Panc1 (cell line): ENCODE data around the gene AHRR. TPM values are rescaled to one million over a fixed set of nuclear protein-coding genes. Genes with fewer than 3 reads are reported as not detected.
A peak's percentile ranks its signal among the peaks of the same experiment; 100 is the strongest.

Source experiments
- ATAC-seq: fragments of 200-7000 bp; cut with Tn5 transposase; 2 replicates; pipeline ENCODE4 v1.9.1; 2020; ENCODE audit warnings: mild to moderate bottlenecking, moderate library complexity
- BruUV-seq: library from RNA; stranded (reverse); fragments of 400-500 nt; replicated peaks from 2 replicates; lab custom pipeline; 2021; lab: Mats Ljungman, UMichigan
- CTCF ChIA-PET: fragments of 300-600 bp; sonication (Branson Sonifier 250); formaldehyde crosslinking; loops from one replicate; lab custom pipeline; 2022; ENCODE audit warnings: antibody characterized with exemption; lab: Charles Lee
- POLR2A ChIA-PET: fragments of 300-600 bp; sonication (Branson Sonifier 250); formaldehyde crosslinking; loops from one replicate; lab custom pipeline; 2022; ENCODE audit warnings: antibody characterized with exemption; lab: Charles Lee
- DNase-seq: peaks from one replicate; pipeline ENCODE4 v3.0.0-alpha.2; 2010; ENCODE audit warnings: low read depth, low spot score
- H3K27ac ChIP-seq: 2 replicates; pipeline ENCODE4 v1.5.1; 2011; ENCODE audit warnings: mild to moderate bottlenecking, low read length, inconsistent platforms
- H3K27me3 ChIP-seq: fragments of 200-500 bp; sonication (Bioruptor generic); 2 replicates; pipeline ENCODE4 v1.6.0; 2014; ENCODE audit warnings: low read length, inconsistent platforms; ENCODE audit not compliant: control insufficient read depth, insufficient read depth
- H3K36me3 ChIP-seq: fragments of 200-500 bp; sonication (Bioruptor generic); 2 replicates; pipeline ENCODE4 v1.5.1; 2014; ENCODE audit warnings: inconsistent platforms, mild to moderate bottlenecking, low read length, moderate library complexity; ENCODE audit not compliant: control insufficient read depth, insufficient read depth
- H3K4me1 ChIP-seq: 2 replicates; pipeline ENCODE4 v1.5.1; 2011; ENCODE audit warnings: inconsistent platforms, mild to moderate bottlenecking, low read length, moderate library complexity; ENCODE audit not compliant: control insufficient read depth, insufficient read depth
- H3K4me3 ChIP-seq, 2 experiments: 2 replicates each; pipeline ENCODE4 v1.5.1; 2011 to 2012; ENCODE audit warnings: low read depth in 2 of 2, low read length in 2 of 2, mild to moderate bottlenecking in 2 of 2, inconsistent platforms in 1 of 2, moderate library complexity in 1 of 2
- H3K9me3 ChIP-seq: fragments of 200-500 bp; sonication (Bioruptor generic); 2 replicates; pipeline ENCODE4 v1.5.1; 2014; ENCODE audit warnings: low read depth, mild to moderate bottlenecking, inconsistent platforms, low read length, moderate library complexity; ENCODE audit not compliant: control insufficient read depth, insufficient read depth
- CTCF ChIP-seq: fragments of 450-650 bp; IDR thresholded peaks from 2 replicates; pipeline ENCODE4 v1.5.1; 2017; ENCODE audit warnings: mild to moderate bottlenecking
- POLR2AphosphoS5 ChIP-seq: IDR thresholded peaks from 2 replicates; pipeline ENCODE4 v1.6.1; 2012; ENCODE audit warnings: mild to moderate bottlenecking, low read depth, low read length, moderate library complexity
- REST ChIP-seq, 2 experiments: IDR thresholded peaks; 2 replicates each; pipeline ENCODE4 v1.6.1; 2011 to 2012; ENCODE audit warnings: low read depth in 2 of 2, control low read depth in 1 of 2, low read length in 1 of 2, mild to moderate bottlenecking in 1 of 2, moderate library complexity in 1 of 2; ENCODE audit not compliant: insufficient read depth in 1 of 2
- SIN3A ChIP-seq: IDR thresholded peaks from 2 replicates; pipeline ENCODE4 v1.6.1; 2012; ENCODE audit warnings: low read depth, mild to moderate bottlenecking, low read length, moderate library complexity, borderline replicate concordance; ENCODE audit not compliant: insufficient read depth
- TCF7L2 ChIP-seq: IDR thresholded peaks from 2 replicates; pipeline ENCODE4 v1.6.1; 2011; ENCODE audit warnings: mild to moderate bottlenecking, low read depth, low read length, inconsistent platforms
- in situ Hi-C: cut with HindIII; loops from 2 replicates; pipeline ENCODE4 v1.10.0; 2016; ENCODE audit warnings: low sequenced_read_pairs, low pct_unique_long_range_greater_than_20kb
- intact Hi-C: fragments of 100-400 bp; cut with micrococcal nuclease; formaldehyde crosslinking; loops from one replicate; pipeline ENCODE4 v1.10.0; 2022; ENCODE audit not compliant: unreplicated experiment
- total RNA-seq: library from RNA; stranded (reverse); gene quantifications from one replicate; pipeline ENCODE4 v1.2.1, GENCODE V29; 2021; ENCODE audit not compliant: unreplicated experiment

Gene AHRR
- total RNA-seq, 1 experiment from 2014 or later = 23.6 TPM

GRCh38 chr5:372996-373709, 51.6 kb downstream of the AHRR start:
- no peaks in the 10 kb centered on the region for H3K36me3 ChIP-seq
- ChIA-PET POLR2A (no interaction called here), CTCF (no interaction called here)
- TF ChIP-seq REST (IDR thresholded peaks at IDR 0.05; ENCODE audit: insufficient read depth in 1 of 2, low read depth in 2 of 2, low read length in 1 of 2) = no peak
- in situ Hi-C loops (no loop called here), intact Hi-C loops (no loop called here)
- H3K9me3 ChIP-seq = no peaks in the 10 kb centered on the region
- H3K27ac ChIP-seq = no peak overlapping the region
- no peaks in the 10 kb centered on the region for H3K27me3 ChIP-seq
- no peaks in the 10 kb centered on the region; the same call in 1 of the 2 replicates for H3K4me1 ChIP-seq
- H3K4me3 ChIP-seq = no peak overlapping the region
- ATAC-seq (peak; percentile 20; the same call in 1 of the 2 replicates), DNase-seq (no peak)
- no TSS peak for BruUV-seq

- TF ChIP-seq CTCF = no peak
- TF ChIP-seq SIN3A = no peak
- TF ChIP-seq REST (IDR thresholded peaks at IDR 0.05; ENCODE audit: insufficient read depth in 1 of 2, low read depth in 2 of 2, low read length in 1 of 2) = no peak
- TF ChIP-seq POLR2AphosphoS5 = no peak
- TF ChIP-seq TCF7L2 = no peak
- POLR2A ChIA-PET = no interaction called here
- no TSS peak for BruUV-seq
Measured at GRCh38 chr5:373710-374602, 52.4 kb downstream of the AHRR start.

More at GRCh38 chr5:373710-374602, 52.4 kb downstream of the AHRR start:
- CTCF ChIA-PET = no interaction called here
- ATAC-seq (no peak), DNase-seq (no peak)
- Histone ChIP-seq H3K4me1 (no peaks in the 10 kb centered on the region; the same call in 1 of the 2 replicates), H3K36me3 (no peaks in the 10 kb centered on the region), H3K27ac (no peak overlapping the region), H3K4me3 (no peak overlapping the region; a peak in 1 of 4 replicates), H3K27me3 (no peaks in the 10 kb centered on the region), H3K9me3 (no peaks in the 10 kb centered on the region)
- in situ Hi-C loops (no loop called here), intact Hi-C loops (no loop called here)
